Skeletal muscle tissue (tissue), 4 donors: ENCODE results near the gene MACROH2A1. TPM values are rescaled to one million over a fixed set of nuclear protein-coding genes. Genes with fewer than 3 reads are reported as not detected.
A peak's percentile ranks its signal among the peaks of the same experiment; 100 is the strongest.

Experiments used
- H3K27ac ChIP-seq: one replicate; pipeline ENCODE4 v1.7.0; 2013; ENCODE audit warnings: mild to moderate bottlenecking, low read depth, low read length, inconsistent platforms
- H3K27me3 ChIP-seq, 3 donors: one replicate each; pipeline ENCODE4 v1.7.0; 2013; ENCODE audit warnings: low read length in 3 of 3; ENCODE audit not compliant: control insufficient read depth in 3 of 3, insufficient read depth in 3 of 3
- H3K36me3 ChIP-seq, 3 donors: one replicate each; pipeline ENCODE4 v1.7.0; 2013; ENCODE audit warnings: low read length in 3 of 3; ENCODE audit not compliant: control insufficient read depth in 3 of 3, insufficient read depth in 3 of 3
- H3K4me1 ChIP-seq, 3 donors: one replicate each; pipeline ENCODE4 v1.7.0; 2013; ENCODE audit warnings: low read length in 3 of 3, mild to moderate bottlenecking in 3 of 3; ENCODE audit not compliant: control insufficient read depth in 3 of 3, insufficient read depth in 3 of 3
- H3K4me3 ChIP-seq, 3 donors: one replicate each; pipeline ENCODE4 v1.7.0; 2013; ENCODE audit warnings: low read length in 3 of 3
- H3K9ac ChIP-seq, 3 donors: one replicate each; pipeline ENCODE4 v1.7.0; 2013; ENCODE audit warnings: low read length in 3 of 3, mild to moderate bottlenecking in 3 of 3, moderate library complexity in 2 of 3, low read depth in 1 of 3
- H3K9me3 ChIP-seq, 3 donors: one replicate each; pipeline ENCODE4 v1.7.0; 2013; ENCODE audit warnings: low read length in 3 of 3; ENCODE audit not compliant: control insufficient read depth in 3 of 3
- total RNA-seq: library from RNA; depleted of rRNA; stranded (reverse); fragments of >200 nt; gene quantifications from one replicate; pipeline ENCODE4 v1.2.3, GENCODE V29; 2014
- donor health status: Osteomylitis.

Gene MACROH2A1
- total RNA-seq, 1 donor from 2014 or later = 86.1 TPM

- Histone ChIP-seq H3K27me3 (no peaks in the 10 kb centered on the region), H3K4me1 (peaks cover 45 to 79% (median 60%) of the 10 kb centered on the region in 3 donors), H3K4me3 (no peak overlapping the region), H3K36me3 (peaks cover 15 to 31% (median 15%) of the 10 kb centered on the region in 3 donors), H3K9ac (no peak overlapping the region), H3K27ac (no peak overlapping the region), H3K9me3 (no peaks in the 10 kb centered on the region)
These were observed 10.1 kb downstream of the MACROH2A1 start for GRCh38 chr5:135388860-135389435.

GRCh38 chr5:135387629-135387960 lies 11.4 kb downstream of the MACROH2A1 start:
- H3K27me3 ChIP-seq = no peaks in the 10 kb centered on the region
- peak overlapping the region; percentile 0 for H3K27ac ChIP-seq
- peaks cover 15 to 39% (median 17%) of the 10 kb centered on the region in 3 donors for H3K36me3 ChIP-seq
- H3K9me3 ChIP-seq = no peaks in the 10 kb centered on the region
- peaks cover 53 to 78% (median 63%) of the 10 kb centered on the region in 3 donors for H3K4me1 ChIP-seq
- no peak overlapping the region for H3K4me3 ChIP-seq
- no peak overlapping the region for H3K9ac ChIP-seq

GRCh38 chr5:135386886-135387628 lies 12.0 kb downstream of the MACROH2A1 start:
- H3K4me1 ChIP-seq = peaks cover 53 to 73% (median 58%) of the 10 kb centered on the region in 3 donors
- peaks cover 15 to 39% (median 21%) of the 10 kb centered on the region in 3 donors for H3K36me3 ChIP-seq
- no peaks in the 10 kb centered on the region for H3K9me3 ChIP-seq
- no peaks in the 10 kb centered on the region for H3K27me3 ChIP-seq
- H3K9ac ChIP-seq = no peak overlapping the region
- peak overlapping the region in 2 of 3 donors; percentile 6 to 27 for H3K4me3 ChIP-seq
- H3K27ac ChIP-seq = peak overlapping the region; percentile 0

- Histone ChIP-seq H3K9ac (no peak overlapping the region), H3K4me1 (peaks cover 44 to 63% (median 48%) of the 10 kb centered on the region in 3 donors), H3K4me3 (no peak overlapping the region), H3K27me3 (no peaks in the 10 kb centered on the region), H3K9me3 (no peaks in the 10 kb centered on the region), H3K27ac (peak overlapping the region; percentile 41), H3K36me3 (peaks cover 15 to 39% (median 23%) of the 10 kb centered on the region in 3 donors)
These were observed 12.9 kb downstream of the MACROH2A1 start for GRCh38 chr5:135386096-135386495.

- no peak overlapping the region for H3K9ac ChIP-seq
These were observed 13.5 kb downstream of the MACROH2A1 start for GRCh38 chr5:135385576-135385975.

GRCh38 chr5:135384898-135385297 lies 14.1 kb downstream of the MACROH2A1 start:
- Histone ChIP-seq H3K36me3 (peaks cover 15 to 41% (median 27%) of the 10 kb centered on the region in 3 donors), H3K27me3 (no peaks in the 10 kb centered on the region), H3K27ac (no peak overlapping the region), H3K9ac (no peak overlapping the region), H3K4me3 (no peak overlapping the region), H3K9me3 (no peaks in the 10 kb centered on the region), H3K4me1 (peaks cover 40 to 59% (median 51%) of the 10 kb centered on the region in 3 donors)

More at GRCh38 chr5:135385576-135385975, 13.5 kb downstream of the MACROH2A1 start:
- H3K27ac ChIP-seq = peak overlapping the region; percentile 41
- H3K9me3 ChIP-seq = no peaks in the 10 kb centered on the region
- no peaks in the 10 kb centered on the region for H3K27me3 ChIP-seq
- H3K4me1 ChIP-seq = peaks cover 39 to 59% (median 45%) of the 10 kb centered on the region in 3 donors
- peaks cover 15 to 39% (median 23%) of the 10 kb centered on the region in 3 donors for H3K36me3 ChIP-seq
- no peak overlapping the region for H3K4me3 ChIP-seq

- Histone ChIP-seq H3K4me3 (no peak overlapping the region), H3K27me3 (no peaks in the 10 kb centered on the region), H3K36me3 (peaks cover 15 to 39% (median 23%) of the 10 kb centered on the region in 3 donors), H3K4me1 (peaks cover 49 to 63% (median 60%) of the 10 kb centered on the region in 3 donors), H3K9ac (no peak overlapping the region), H3K9me3 (no peaks in the 10 kb centered on the region), H3K27ac (no peak overlapping the region)
These were observed 15.1 kb downstream of the MACROH2A1 start for GRCh38 chr5:135383803-135384495.

GRCh38 chr5:135382981-135383380 lies 16.1 kb downstream of the MACROH2A1 start:
- Histone ChIP-seq H3K27me3 (no peaks in the 10 kb centered on the region), H3K9ac (no peak overlapping the region), H3K27ac (no peak overlapping the region), H3K4me3 (no peak overlapping the region), H3K9me3 (no peaks in the 10 kb centered on the region), H3K4me1 (peaks cover 50 to 72% (median 60%) of the 10 kb centered on the region in 3 donors), H3K36me3 (peaks cover 15 to 40% (median 25%) of the 10 kb centered on the region in 3 donors)

GRCh38 chr5:135382106-135382790 lies 16.8 kb downstream of the MACROH2A1 start:
- H3K36me3 ChIP-seq = peaks cover 15 to 42% (median 27%) of the 10 kb centered on the region in 3 donors
- no peak overlapping the region for H3K9ac ChIP-seq
- H3K4me3 ChIP-seq = no peak overlapping the region
- no peaks in the 10 kb centered on the region for H3K9me3 ChIP-seq
- no peak overlapping the region for H3K27ac ChIP-seq
- H3K27me3 ChIP-seq = no peaks in the 10 kb centered on the region
- H3K4me1 ChIP-seq = peaks cover 46 to 70% (median 55%) of the 10 kb centered on the region in 3 donors
